Measurements from ENCODE around the gene RABGAP1L.
"Not testable (repeated sequence)": the region's sequence is repeated elsewhere in the genome, so short reads cannot be mapped to it uniquely, and the experiment has no call there.

RABGAP1L gene

GRCh38 chr1:174682419-174683008 lies 523.2 kb downstream of the RABGAP1L start:
- DNase-seq = no peak

- DNase-seq = no peak
Measured at GRCh38 chr1:174686213-174686612, 526.9 kb downstream of the RABGAP1L start.

GRCh38 chr1:174689524-174689923 lies 530.2 kb downstream of the RABGAP1L start:
- DNase-seq = no peak

- DNase-seq = no peak
Measured at GRCh38 chr1:174690266-174690665, 530.9 kb downstream of the RABGAP1L start.

GRCh38 chr1:174692313-174692712 lies 533.0 kb downstream of the RABGAP1L start:
- DNase-seq = no peak

DNA sequence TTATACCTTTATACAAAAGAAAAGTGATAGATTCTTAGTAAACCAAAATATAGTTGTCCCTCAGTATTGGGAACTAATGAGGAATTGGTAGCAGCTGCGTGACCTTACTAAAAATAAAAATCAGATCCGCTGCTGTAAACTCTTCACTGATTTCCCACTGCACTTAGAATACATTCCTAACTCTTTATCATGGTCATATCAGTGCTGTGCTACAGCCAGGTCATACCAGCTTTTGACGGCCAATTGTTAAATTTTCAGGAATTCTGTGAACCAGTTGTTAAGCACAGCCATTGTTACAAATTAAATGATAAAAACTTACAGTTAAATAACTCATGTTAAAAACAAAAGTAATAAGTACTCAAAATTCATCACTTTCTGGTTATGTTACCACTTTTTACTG lies 533.8 kb downstream of the RABGAP1L start:
- DNase-seq = no peak

GRCh38 chr1:174693539-174693938 lies 534.2 kb downstream of the RABGAP1L start:
- not testable (repeated sequence) for DNase-seq

GRCh38 chr1:174696026-174696821 lies 536.9 kb downstream of the RABGAP1L start:
- no peak for DNase-seq

- DNase-seq = no peak
Measured at GRCh38 chr1:174700314-174700713, 541.0 kb downstream of the RABGAP1L start.

- DNase-seq = no peak
Measured at GRCh38 chr1:174700775-174701174, 541.5 kb downstream of the RABGAP1L start.

- no peak for DNase-seq
Measured at GRCh38 chr1:174701565-174701964, 542.2 kb downstream of the RABGAP1L start.

- no peak for DNase-seq
Measured at GRCh38 chr1:174702011-174702410, 542.7 kb downstream of the RABGAP1L start.

- no peak for DNase-seq
Measured at GRCh38 chr1:174703309-174703708, 544.0 kb downstream of the RABGAP1L start.

DNA sequence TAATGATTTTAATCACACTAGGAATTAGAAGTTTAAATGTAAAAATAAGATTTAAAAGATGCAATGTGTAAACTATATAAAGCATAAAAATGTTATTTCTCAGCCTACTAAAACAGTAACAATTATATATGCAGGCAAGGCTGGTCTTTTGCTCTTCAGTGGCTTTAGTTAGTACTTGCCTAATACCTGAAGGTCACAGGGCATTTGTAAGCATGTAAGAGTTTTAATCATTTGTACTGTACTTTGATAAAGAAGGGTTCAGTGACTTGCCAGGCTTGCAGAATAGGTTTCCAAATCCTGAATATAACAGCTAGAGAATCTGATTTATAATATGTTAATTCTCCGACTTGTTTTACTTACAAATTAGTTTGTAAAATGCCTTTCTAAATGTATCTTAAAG lies 545.0 kb downstream of the RABGAP1L start:
- DNase-seq = no peak

- DNase-seq = no peak
Measured at GRCh38 chr1:174710868-174711845, 551.8 kb downstream of the RABGAP1L start.

DNA sequence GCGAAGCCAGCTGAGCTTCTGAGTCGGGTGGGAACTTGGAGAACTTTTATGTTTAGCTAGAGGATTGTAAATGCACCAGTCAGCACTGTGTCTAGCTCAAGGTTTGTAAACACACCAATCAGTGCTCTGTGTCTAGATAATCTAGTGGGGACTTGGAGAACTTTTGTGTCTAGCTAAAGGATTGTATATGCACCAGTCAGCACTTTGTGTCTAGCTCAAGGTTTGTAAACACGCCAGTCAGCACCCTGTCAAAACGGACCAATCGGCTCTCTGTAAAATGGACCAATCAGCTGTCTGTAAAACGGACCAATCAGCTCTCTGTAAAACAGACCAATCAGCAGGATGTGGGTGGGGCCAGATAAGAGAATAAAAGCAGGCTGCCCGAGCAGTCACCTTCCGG lies 552.5 kb downstream of the RABGAP1L start:
- not testable (repeated sequence) for DNase-seq

DNA sequence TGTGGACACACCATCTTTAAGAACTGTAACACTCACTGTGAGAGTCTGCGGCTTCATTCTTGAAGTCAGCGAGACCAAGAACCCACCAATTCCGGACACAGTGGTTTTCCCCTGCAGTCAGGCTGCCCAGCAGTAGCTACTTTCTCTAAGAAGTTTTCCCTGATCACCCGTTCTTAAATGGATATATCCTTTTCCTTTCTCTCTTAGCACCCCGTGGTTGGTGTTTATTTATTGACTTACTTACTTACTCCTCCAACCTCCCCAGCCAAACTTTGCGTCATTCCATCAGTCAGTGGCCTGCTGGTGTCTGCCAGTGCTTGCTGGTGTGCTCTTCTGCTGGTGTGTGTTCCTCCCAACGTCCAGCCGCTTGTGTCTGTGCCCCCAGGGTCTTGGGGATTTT lies 553.2 kb downstream of the RABGAP1L start:
- no peak for DNase-seq

DNA sequence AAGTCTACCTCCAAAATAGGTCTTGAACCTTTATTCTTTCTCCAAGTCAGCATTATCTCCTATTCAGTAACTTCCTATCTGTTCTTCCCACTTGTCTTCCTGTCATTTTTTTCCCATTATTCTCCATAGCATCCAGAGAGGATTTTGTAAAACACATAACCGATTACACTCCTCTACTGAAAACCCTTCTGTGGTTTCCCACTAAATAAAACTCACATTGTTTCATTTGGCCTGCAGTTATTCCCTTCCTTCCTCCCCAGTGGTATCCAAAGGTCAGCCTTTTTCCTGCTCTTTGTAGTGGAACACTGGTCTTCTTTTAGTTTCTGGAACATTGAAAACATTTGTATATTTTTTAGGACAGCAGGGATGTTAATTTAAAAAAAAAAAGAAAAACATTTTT lies 554.5 kb downstream of the RABGAP1L start:
- no peak for DNase-seq

DNA sequence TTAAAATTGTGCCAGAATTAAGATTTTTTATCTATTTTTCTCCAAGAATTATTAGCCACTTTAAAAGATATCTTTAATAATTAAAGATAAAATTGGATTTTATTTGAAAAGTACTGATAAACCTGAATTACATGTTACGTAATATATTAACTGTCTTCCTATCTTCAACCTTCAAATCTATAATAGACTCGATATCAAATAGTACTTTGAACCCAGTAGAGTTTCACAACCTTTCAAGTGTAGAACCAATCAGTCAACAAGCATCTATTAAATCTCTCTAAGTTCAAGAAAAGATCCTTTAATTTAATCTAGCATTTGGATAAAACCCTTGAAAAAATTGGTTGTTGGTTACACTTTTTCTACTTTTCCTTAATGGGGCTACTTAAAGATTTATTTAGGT lies 559.9 kb downstream of the RABGAP1L start:
- no peak for DNase-seq

DNA sequence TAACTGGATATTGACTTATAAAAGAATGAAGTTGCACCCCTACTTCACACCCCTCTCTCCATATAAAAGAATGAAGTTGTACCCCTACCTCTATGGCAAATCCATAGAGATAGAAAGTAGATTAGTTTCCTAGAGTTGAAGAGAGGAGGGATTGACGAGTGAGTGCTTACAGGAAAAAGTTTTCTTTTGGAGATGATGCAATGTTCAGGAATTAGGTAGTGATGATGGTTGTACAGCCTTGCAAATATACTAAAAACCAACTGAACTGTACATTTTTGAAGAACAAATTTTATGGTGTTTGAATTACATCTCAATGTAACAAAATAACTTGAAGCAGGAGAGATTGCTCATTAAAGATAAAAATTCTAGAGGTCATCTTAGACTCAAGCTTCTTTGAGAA lies 561.3 kb downstream of the RABGAP1L start:
- DNase-seq = no peak

- no peak for DNase-seq
Measured at GRCh38 chr1:174721246-174721645, 561.9 kb downstream of the RABGAP1L start.

- no peak for DNase-seq
Measured at GRCh38 chr1:174723816-174724215, 564.5 kb downstream of the RABGAP1L start.

DNA sequence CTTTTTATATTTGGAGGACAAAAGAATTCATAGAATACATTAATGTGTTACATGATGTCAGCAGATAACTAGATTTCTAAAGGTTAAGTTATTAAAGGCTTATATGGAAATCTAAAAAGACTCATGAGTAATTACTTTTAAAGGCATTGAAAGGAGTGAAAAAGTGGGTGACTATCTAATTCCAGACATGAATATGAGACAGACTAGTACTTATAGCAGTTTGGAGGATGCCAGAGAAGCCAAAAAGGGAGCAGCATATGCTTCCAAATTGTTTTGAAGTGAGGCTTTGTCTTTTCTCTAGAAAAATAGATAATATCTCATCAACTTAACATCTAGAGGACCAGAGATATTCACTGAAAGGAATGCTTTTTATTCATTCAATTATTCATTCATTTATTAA lies 564.9 kb downstream of the RABGAP1L start:
- DNase-seq = no peak

All from CD4-positive, alpha-beta T cell treated with Interleukin-4 for 4 hours (primary cell).